CD1c-positive myeloid dendritic cell (primary cell): ENCODE results near the gene SYT2.
"Not testable (repeated sequence)": the region's sequence is repeated elsewhere in the genome, so short reads cannot be mapped to it uniquely, and the experiment has no call there.

Experiments used
- DNase-seq: peaks from one replicate; pipeline ENCODE4 v3.0.0-alpha.2; 2016; ENCODE audit errors: extremely low spot score

SYT2 gene

GRCh38 chr1:202590975-202591411, 119.3 kb downstream of the SYT2 start:
- no peak for DNase-seq

GRCh38 chr1:202590126-202590525, 120.1 kb downstream of the SYT2 start:
- no peak for DNase-seq

GRCh38 chr1:202589190-202589930, 120.9 kb downstream of the SYT2 start:
- DNase-seq: no peak

GRCh38 chr1:202588503-202589189, 121.6 kb downstream of the SYT2 start:
- DNase-seq: no peak

- no peak for DNase-seq
These were observed 122.3 kb downstream of the SYT2 start for GRCh38 chr1:202587859-202588485.

- DNase-seq: no peak
These were observed 123.4 kb downstream of the SYT2 start for GRCh38 chr1:202586871-202587270.

- DNase-seq: peak; percentile 37
These were observed 124.0 kb downstream of the SYT2 start for GRCh38 chr1:202586018-202586821.

GRCh38 chr1:202585590-202585933, 124.7 kb downstream of the SYT2 start:
- DNase-seq: no peak

GRCh38 chr1:202584707-202585589, 125.3 kb downstream of the SYT2 start:
- no peak for DNase-seq

- DNase-seq: not testable (repeated sequence)
These were observed 127.9 kb downstream of the SYT2 start for GRCh38 chr1:202582350-202582749.

- DNase-seq: no peak
These were observed 129.6 kb downstream of the SYT2 start for GRCh38 chr1:202580619-202581018.

GRCh38 chr1:202579806-202580205, 130.4 kb downstream of the SYT2 start:
- no peak for DNase-seq

- no peak for DNase-seq
These were observed 131.7 kb downstream of the SYT2 start for GRCh38 chr1:202578565-202578964.

- DNase-seq: no peak
These were observed 132.2 kb downstream of the SYT2 start for GRCh38 chr1:202578001-202578504.

- no peak for DNase-seq
These were observed 132.9 kb downstream of the SYT2 start for GRCh38 chr1:202577381-202577780.

GRCh38 chr1:202576816-202577215, 133.4 kb downstream of the SYT2 start:
- DNase-seq: no peak

- DNase-seq: no peak
These were observed 134.2 kb downstream of the SYT2 start for GRCh38 chr1:202575918-202576653.

- DNase-seq: no peak
These were observed 137.4 kb downstream of the SYT2 start for GRCh38 chr1:202572867-202573266.

- DNase-seq: peak; percentile 68
These were observed 138.4 kb downstream of the SYT2 start for GRCh38 chr1:202571719-202572339.
